Anterior cingulate cortex (tissue), 58 donors: ENCODE results near the gene RMDN3.

ENCODE experiments used
- DNase-seq, 58 donors: peaks; one replicate each; lab custom pipeline; 2025; lab: John Stamatoyannopoulos, UW

RMDN3 gene

GRCh38 chr15:40751745-40752144 is 3.3 kb downstream of the RMDN3 start:
- peak in 2 of 58 donors; percentile 15 to 26 for DNase-seq

- no peak for DNase-seq
Observed at GRCh38 chr15:40750885-40751284, 4.2 kb downstream of the RMDN3 start.

- DNase-seq = no peak
Observed at GRCh38 chr15:40749151-40749630, 5.9 kb downstream of the RMDN3 start.

GRCh38 chr15:40747685-40748631 is 7.1 kb downstream of the RMDN3 start:
- DNase-seq = no peak

GRCh38 chr15:40746916-40747418 is 8.1 kb downstream of the RMDN3 start:
- no peak for DNase-seq

- DNase-seq = no peak
Observed at GRCh38 chr15:40744815-40745152, 10.3 kb downstream of the RMDN3 start.

GRCh38 chr15:40743921-40744814 is 10.9 kb downstream of the RMDN3 start:
- DNase-seq = no peak

GRCh38 chr15:40743485-40743901 is 11.6 kb downstream of the RMDN3 start:
- DNase-seq = no peak

GRCh38 chr15:40739854-40740253 is 15.2 kb downstream of the RMDN3 start:
- no peak for DNase-seq

GRCh38 chr15:40739047-40739446 is 16.0 kb downstream of the RMDN3 start:
- no peak for DNase-seq

- no peak for DNase-seq
Observed at GRCh38 chr15:40737048-40737447, 18.0 kb downstream of the RMDN3 start.

- no peak for DNase-seq
Observed at GRCh38 chr15:40736575-40736974, 18.5 kb downstream of the RMDN3 start.

- DNase-seq = no peak
Observed at GRCh38 chr15:40731034-40731433, 24.0 kb downstream of the RMDN3 start.

- DNase-seq = no peak
Observed at GRCh38 chr15:40723919-40724318, 31.1 kb downstream of the RMDN3 start.

GRCh38 chr15:40722934-40723333 is 32.1 kb downstream of the RMDN3 start:
- no peak for DNase-seq

- DNase-seq = no peak
Observed at GRCh38 chr15:40722354-40722753, 32.7 kb downstream of the RMDN3 start.

- no peak for DNase-seq
Observed at GRCh38 chr15:40721701-40722100, 33.4 kb downstream of the RMDN3 start.

- DNase-seq = no peak
Observed at GRCh38 chr15:40716165-40716564, 38.9 kb downstream of the RMDN3 start.

- DNase-seq = no peak
Observed at GRCh38 chr15:40714144-40714543, 40.9 kb downstream of the RMDN3 start.

GRCh38 chr15:40706121-40706520 is 48.9 kb downstream of the RMDN3 start:
- no peak for DNase-seq

- no peak for DNase-seq
Observed at GRCh38 chr15:40702077-40702476, 53.0 kb downstream of the RMDN3 start.
